Measurements from ENCODE around the gene C11orf65. TPM values are rescaled to one million over a fixed set of nuclear protein-coding genes. Genes with fewer than 3 reads are reported as not detected.

C11orf65 gene
- total and polyA plus RNA-seq, 2 donors (not counting 1 experiment from before 2014, with no cell fraction given), result 0.25 to 1.4 TPM

DNA sequence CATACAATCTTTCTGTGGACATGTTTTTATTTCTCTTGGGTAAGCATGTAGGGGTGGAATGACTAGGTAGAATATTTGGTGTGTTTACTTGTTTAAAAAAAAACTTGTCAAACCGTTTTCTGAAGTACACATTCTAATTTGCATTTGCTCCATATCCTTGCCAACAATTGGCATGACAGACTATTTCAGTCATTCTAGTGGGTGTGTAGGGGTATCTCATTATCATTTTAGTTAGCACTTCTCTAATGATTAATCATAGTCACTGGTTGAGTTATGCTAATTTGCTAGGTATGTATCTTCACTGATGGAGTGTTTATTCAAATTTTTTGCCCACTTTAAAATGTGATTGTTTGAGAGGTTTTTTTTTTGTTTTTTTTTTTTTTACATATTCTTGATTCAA is 64.3 kb downstream of the C11orf65 start:
- Histone ChIP-seq H3K4me3 (ENCODE audit: control extremely low read depth in 1 of 5, extremely low read depth in 1 of 5, insufficient read depth in 1 of 5, low read depth in 2 of 5, low read length in 4 of 5) (no peak overlapping the region), H3K4me2 (replicated peaks; ENCODE audit: low read depth, low read length, poor library complexity, severe bottlenecking) (no peak overlapping the region), H3K9ac (ENCODE audit: low read length) (no peak overlapping the region), H3K27ac (ENCODE audit: low read length in 2 of 2) (no peak overlapping the region), H2AFZ (ENCODE audit: insufficient read depth, low read depth, low read length, poor library complexity, severe bottlenecking) (no peak overlapping the region), H3K36me3 (replicated peaks in 1 of 2; ENCODE audit: control extremely low read depth in 1 of 2, control insufficient read depth in 1 of 2, extremely low read depth in 1 of 2, insufficient read depth in 2 of 2, low read length in 1 of 2) (no peaks in the 10 kb centered on the region), H3K9me3 (ENCODE audit: control extremely low read depth in 1 of 3, control insufficient read depth in 2 of 3, insufficient read depth in 1 of 3, low read length in 2 of 3) (no peaks in the 10 kb centered on the region), H3K4me1 (ENCODE audit: control insufficient read depth in 2 of 2, insufficient read depth in 2 of 2, low read length in 2 of 2) (no peaks in the 10 kb centered on the region), H4K20me1 (ENCODE audit: control insufficient read depth, insufficient read depth, low read length, poor library complexity, severe bottlenecking) (no peaks in the 10 kb centered on the region), H3K79me2 (ENCODE audit: control insufficient read depth, insufficient read depth, low read length) (no peaks in the 10 kb centered on the region), H3K27me3 (replicated peaks in 1 of 4; ENCODE audit: control extremely low read depth in 1 of 4, control insufficient read depth in 3 of 4, insufficient read depth in 4 of 4, low read length in 3 of 4) (no peaks in the 10 kb centered on the region)
- DNase-seq, result no peak
- Mint-ChIP-seq H3K4me3 (no peak overlapping the region), H3K4me1 (no peaks in the 10 kb centered on the region), H3K27me3 (no peaks in the 10 kb centered on the region), H3K27ac (no peak overlapping the region), H3K9me3 (ENCODE audit: insufficient read depth) (no peaks in the 10 kb centered on the region)
- no CpG with 5 or more reads among the region's 1 CpG for WGBS (ENCODE audit: insufficient coverage)
- POLR2A ChIA-PET, result no interaction called here
- no peak for ATAC-seq (ENCODE audit: low read depth)
- CTCF ChIA-PET, result no interaction called here
- TF ChIP-seq, protein P1, sequence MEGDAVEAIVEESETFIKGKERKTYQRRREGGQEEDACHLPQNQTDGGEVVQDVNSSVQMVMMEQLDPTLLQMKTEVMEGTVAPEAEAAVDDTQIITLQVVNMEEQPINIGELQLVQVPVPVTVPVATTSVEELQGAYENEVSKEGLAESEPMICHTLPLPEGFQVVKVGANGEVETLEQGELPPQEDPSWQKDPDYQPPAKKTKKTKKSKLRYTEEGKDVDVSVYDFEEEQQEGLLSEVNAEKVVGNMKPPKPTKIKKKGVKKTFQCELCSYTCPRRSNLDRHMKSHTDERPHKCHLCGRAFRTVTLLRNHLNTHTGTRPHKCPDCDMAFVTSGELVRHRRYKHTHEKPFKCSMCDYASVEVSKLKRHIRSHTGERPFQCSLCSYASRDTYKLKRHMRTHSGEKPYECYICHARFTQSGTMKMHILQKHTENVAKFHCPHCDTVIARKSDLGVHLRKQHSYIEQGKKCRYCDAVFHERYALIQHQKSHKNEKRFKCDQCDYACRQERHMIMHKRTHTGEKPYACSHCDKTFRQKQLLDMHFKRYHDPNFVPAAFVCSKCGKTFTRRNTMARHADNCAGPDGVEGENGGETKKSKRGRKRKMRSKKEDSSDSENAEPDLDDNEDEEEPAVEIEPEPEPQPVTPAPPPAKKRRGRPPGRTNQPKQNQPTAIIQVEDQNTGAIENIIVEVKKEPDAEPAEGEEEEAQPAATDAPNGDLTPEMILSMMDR (IDR thresholded peaks at IDR 0.05), result no peak
- intact Hi-C loops (cut with micrococcal nuclease), result no loop called here

DNA sequence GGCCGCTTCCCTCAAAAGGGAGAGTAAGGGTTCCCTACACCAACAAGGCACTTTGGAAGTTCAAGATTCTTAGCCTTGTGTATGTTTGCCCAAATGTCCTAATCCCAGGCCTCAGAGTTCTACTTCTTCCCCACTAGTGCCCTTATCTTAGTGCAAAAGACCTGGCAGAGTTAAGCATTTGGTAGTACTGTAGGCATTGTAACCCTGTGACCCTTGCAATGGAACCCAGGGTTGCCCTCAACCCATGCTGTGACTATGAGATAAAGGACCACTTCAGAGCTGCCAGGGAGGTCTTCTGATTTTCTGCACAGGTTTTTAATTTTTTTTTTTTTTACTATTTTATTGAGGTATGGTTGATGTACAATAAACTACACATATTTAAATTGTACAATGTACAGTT is 65.1 kb downstream of the C11orf65 start:
- TF ChIP-seq, protein P1 (IDR thresholded peaks at IDR 0.05), result no peak
- H3K4me2 ChIP-seq (replicated peaks; ENCODE audit: low read depth, low read length, poor library complexity, severe bottlenecking), result no peak overlapping the region
- Mint-ChIP-seq H3K4me3 (no peak overlapping the region), H3K27ac (no peak overlapping the region), H3K27me3 (no peaks in the 10 kb centered on the region), H3K9me3 (ENCODE audit: insufficient read depth) (no peaks in the 10 kb centered on the region), H3K4me1 (no peaks in the 10 kb centered on the region)
- POLR2A ChIA-PET, result no interaction called here
- no peaks in the 10 kb centered on the region for H3K4me1 ChIP-seq (ENCODE audit: control insufficient read depth in 2 of 2, insufficient read depth in 2 of 2, low read length in 2 of 2)
- ATAC-seq (ENCODE audit: low read depth) (no peak), DNase-seq (no peak)
- WGBS (ENCODE audit: insufficient coverage), result 100% methylated on average over 1 of the region's 1 CpG
- H3K9ac ChIP-seq (ENCODE audit: low read length), result no peak overlapping the region
- no peak overlapping the region for H3K4me3 ChIP-seq (ENCODE audit: control extremely low read depth in 1 of 5, extremely low read depth in 1 of 5, insufficient read depth in 1 of 5, low read depth in 2 of 5, low read length in 4 of 5)
- no peak overlapping the region for H3K27ac ChIP-seq (ENCODE audit: low read length in 2 of 2)
- H3K27me3 ChIP-seq (replicated peaks in 1 of 4; ENCODE audit: control extremely low read depth in 1 of 4, control insufficient read depth in 3 of 4, insufficient read depth in 4 of 4, low read length in 3 of 4), result no peaks in the 10 kb centered on the region
- no peaks in the 10 kb centered on the region for H3K36me3 ChIP-seq (replicated peaks in 1 of 2; ENCODE audit: control extremely low read depth in 1 of 2, control insufficient read depth in 1 of 2, extremely low read depth in 1 of 2, insufficient read depth in 2 of 2, low read length in 1 of 2)
- CTCF ChIA-PET, result no interaction called here
- H4K20me1 ChIP-seq (ENCODE audit: control insufficient read depth, insufficient read depth, low read length, poor library complexity, severe bottlenecking), result no peaks in the 10 kb centered on the region
- H3K79me2 ChIP-seq (ENCODE audit: control insufficient read depth, insufficient read depth, low read length), result no peaks in the 10 kb centered on the region
- intact Hi-C loops (cut with micrococcal nuclease), result no loop called here
- no peak overlapping the region for H2AFZ ChIP-seq (ENCODE audit: insufficient read depth, low read depth, low read length, poor library complexity, severe bottlenecking)
- no peaks in the 10 kb centered on the region for H3K9me3 ChIP-seq (ENCODE audit: control extremely low read depth in 1 of 3, control insufficient read depth in 2 of 3, insufficient read depth in 1 of 3, low read length in 2 of 3)
